Activated CD4-positive, alpha-beta T cell treated with anti-CD3 and anti-CD28 coated beads, Interleukin-2, amount 50 U/mL, for 4 hours (primary cell): ENCODE results near the gene AGBL1.
"Not testable (repeated sequence)": the region's sequence is repeated elsewhere in the genome, so short reads cannot be mapped to it uniquely, and the experiment has no call there.

ENCODE experiments used
- DNase-seq, 2 experiments: peaks; one replicate each; pipeline ENCODE4 v3.0.0-alpha.2; 2020

Gene AGBL1

DNA sequence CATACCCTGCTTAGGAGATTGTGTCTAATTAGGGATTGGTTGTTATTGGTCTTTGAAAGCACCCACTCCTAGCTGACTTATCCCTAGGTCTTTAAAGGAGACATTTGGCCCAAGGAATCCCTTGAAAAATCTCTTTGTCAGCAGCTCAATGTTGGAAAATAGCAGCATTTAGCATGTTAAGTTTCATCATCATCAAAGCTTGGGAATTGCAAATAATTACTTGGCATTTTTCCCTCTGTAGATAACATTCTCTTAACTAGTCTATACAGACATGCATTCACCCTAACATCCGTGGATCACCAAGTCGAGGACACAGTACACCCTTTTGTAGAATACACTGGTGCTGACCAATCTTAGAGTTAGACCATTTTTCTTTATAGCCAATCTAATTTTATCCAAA is 332.2 kb downstream of the AGBL1 start:
- no peak for DNase-seq

DNA sequence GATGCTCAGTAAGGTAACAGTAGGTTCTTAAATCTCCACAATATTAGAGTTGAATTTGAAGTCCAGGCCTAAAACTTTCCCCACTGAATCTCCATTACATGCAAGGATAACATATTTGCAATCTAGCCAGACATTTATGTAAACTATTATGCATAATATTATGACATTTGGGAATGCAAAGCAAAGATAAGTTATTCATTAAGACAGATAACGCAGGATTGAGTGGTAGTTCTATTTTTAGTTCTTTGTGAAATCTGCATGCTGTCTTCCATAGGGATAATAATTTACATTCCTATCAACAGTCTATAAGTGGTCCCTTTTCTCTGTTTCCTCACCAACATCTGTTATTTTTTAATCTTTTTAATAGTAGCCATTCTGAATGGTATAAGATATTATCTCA is 333.5 kb downstream of the AGBL1 start:
- DNase-seq, result no peak

DNA sequence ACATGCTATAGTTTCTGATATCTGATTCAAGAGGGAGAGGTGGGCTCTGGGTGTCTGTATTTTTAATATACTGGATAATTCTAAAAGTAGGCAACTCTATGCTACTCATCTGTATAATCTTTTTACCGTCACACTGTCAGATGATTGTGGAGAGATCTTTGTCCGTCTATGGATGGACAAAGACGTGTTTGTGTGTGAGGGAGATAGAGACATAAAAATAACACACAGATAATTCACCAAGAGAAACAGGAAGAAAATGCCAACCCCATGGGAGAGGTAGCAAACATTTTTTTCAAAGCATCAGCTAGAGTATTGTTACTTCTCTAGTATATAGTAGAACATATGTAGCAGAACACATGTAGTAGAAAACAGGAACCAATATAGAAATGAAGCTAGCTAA is 346.1 kb downstream of the AGBL1 start:
- DNase-seq, result no peak

DNA sequence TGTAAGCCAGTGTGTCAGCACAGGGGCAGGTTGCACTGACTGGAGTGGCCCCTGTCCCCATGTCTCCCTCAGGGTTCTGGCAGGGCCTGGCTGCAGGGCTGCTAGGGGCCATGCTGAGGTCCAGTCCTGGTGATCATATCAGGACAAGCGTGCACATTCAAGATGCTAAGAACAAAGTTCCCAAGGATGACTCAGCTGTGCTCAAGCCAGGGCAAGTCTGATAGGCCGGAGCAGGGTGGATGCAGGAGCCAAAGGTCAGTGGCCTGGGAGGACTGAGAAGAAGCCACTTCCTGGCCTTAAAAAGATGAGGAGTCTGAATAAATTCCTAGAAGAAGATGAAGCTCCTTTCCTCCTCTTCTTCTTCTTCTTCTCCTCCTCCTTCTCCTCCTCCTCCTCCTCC is 353.2 kb downstream of the AGBL1 start:
- DNase-seq, result no peak

DNA sequence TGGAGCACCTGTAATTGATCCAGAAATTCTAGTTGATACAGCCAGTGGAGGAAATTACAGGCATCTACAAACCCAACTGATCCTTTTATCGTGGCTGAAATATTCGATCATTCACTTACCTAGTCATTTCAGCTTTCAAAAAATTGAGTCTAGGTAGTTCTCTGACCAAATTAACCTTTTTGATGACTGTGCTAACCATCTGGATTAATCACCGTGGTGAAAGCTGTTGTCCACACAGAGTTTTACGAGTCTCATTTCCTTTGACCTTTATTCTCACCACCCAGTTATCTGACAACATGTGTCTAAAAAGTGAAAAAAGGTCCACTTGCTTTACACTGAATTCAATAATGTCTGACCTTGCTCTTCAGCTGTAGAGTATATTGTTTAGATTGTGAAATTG is 354.3 kb downstream of the AGBL1 start:
- no peak for DNase-seq

DNA sequence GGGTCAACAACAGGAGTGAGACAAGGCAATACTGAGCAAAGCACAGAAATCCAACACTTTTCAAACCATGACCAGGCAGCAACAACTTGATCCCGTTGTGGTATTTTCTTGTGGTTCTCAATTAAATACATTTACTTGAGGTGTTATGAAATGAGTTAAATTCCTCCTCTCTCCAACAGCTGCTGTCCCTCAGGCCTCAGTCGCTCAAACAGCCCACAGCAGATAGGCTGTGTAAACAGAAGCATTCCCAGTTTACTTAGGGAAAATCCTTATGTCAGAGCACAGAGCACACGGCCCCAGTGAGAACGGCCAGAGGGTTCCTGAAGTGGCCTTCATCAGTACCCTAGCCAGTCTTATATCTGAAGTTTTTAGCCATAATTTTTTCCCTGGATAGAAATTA is 359.9 kb downstream of the AGBL1 start:
- DNase-seq, result no peak

DNA sequence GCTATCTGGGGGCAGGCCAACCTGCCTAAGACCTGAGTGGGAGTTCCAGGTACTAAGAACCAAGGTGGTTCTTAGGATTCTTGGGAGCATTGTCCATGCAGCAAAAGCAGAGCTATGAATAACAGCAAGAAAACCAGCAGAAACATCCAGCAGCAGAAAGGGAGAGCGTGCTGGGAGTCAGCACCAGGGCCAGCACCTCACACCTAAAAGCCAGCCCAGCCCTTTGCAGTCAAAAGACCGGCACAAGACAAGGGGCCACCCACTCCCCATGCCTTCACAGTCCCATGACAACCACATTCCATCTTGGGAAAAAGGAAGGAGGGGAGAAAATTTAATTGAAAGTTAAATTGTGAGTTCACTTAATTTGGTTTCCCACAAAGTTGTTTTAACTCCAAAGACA is 364.9 kb downstream of the AGBL1 start:
- no peak for DNase-seq

DNA sequence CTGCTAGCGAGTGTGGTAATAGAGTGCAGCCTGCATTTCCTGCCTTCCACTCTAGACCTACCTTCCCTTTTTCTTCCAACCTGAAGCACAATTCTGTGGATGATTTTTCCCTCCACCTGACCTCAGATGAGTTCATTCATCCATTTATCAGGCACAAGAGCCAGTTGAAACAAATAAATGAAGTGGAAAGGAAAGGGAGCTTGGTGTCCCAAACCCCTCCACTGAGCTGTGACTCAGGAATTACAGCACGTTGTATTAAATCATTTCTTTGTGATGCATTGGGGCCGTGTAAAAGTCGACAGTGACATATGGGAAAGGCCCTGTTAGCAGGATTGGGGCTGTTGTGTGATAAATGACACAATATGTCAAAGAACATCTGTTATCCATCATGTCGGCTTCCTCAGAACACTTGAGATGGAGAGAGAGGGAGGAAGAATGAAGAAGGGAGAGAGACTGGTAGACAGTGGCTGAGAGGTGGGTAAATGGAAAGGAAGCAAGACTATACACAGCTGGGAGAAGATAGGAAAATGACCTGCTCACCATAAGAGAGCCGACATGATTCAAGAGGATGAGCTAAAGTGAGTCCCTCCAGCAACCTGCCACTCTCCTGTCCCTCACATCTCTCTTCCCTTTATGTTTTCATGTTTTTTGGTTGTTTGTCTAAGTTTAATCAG is 366.0 kb downstream of the AGBL1 start:
- no peak for DNase-seq

DNA sequence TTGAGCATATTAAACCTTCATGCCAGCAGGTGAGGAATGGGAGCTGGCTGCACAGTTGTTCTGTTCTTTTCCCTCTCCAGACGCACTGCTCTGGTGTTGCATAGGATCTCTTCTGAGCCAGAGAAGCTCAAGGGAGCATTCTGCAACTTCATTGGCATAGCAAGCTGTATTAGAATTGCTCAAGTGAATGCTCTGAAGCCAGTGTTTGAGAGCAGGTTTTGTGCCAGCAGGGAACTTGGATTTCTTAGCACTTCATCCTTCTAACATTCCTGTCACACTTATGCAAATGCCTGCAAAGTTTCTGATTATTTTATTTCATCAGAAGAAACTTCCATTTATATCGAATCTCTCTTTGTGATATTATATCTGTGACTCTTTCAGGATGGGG is 366.6 kb downstream of the AGBL1 start:
- DNase-seq, result no peak

DNA sequence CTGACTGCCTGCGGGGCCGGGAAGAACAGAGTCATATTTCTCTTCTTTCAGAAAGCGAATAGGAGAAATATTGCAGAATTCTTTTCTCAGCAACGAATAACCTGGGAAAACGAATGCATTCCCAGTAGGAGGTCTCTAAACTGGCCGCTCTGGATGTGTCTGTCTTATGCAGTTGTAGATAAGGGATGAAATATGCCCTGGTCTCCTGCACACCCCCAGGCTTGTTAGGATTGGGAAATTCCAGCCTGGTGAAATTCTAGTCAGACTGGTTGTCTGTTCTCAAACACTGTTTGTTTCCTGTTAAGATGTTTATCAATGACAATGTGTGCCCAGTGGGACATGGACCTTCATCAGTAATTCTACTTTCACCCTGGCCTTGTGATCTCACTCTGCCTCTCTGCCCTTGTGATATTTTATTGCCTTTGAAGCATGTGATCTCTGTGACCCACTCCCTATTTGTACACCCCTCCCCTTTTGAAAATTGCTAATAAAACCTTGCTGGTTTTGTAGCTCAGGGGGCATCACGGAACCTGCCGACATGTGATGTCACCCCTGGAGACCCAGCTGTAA is 385.9 kb downstream of the AGBL1 start:
- not testable (repeated sequence) for DNase-seq

DNA sequence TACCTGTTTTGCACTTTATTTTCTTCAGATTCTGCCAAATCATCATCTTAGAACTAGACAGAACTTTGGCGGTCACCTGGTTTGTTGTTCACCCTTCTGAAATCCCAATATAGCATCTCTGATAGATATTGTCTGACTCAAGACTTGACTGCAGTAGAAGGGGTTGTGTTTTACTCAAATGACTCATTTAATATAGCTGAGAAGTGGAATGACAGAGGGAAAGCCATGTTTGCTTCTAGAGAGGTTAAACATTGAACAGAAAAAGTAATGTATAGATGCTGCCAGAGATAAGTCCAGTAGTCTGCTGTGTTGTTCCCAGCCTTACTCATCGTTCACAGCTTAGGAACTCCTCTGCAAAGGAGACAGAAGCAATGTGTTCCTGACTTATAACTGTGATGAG is 402.0 kb downstream of the AGBL1 start:
- DNase-seq, result no peak

DNA sequence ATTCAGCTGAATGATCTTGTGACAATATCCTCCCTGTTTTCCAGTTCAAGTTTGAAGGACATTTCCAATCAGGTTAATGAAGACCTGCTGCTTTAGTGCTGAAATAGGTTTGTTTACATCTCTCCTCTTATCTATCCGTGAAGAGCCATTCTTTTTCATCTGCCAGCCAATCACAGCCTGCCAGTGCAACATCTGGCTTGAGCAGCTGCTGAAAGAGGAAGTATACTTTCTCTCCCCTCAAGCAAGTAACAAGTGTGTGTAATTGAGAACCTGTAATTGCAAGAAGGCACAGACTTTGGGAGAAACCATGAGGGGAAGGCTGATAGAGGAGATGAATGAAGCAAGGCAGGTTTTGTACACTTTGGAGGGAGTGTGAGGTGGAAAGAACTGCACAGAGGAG is 404.3 kb downstream of the AGBL1 start:
- DNase-seq, result no peak

DNA sequence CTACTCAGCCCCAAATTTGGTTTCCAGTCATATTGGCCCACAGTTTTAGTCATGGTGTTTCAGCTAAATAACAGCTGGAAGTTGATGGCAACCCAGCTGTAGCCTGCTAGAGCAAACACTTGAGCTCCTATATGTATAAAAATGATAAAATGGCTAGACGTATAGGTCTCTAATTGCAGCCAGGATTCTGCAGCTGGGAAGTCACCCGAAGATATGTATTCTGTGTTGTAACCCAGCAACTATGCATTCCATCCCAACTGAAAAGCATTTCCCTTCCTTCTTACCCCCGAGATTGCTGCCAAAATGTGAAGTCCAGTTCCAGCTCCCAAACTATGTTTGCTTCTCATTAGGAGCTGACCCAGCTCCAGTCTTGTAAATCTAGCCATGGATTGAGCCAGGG is 408.4 kb downstream of the AGBL1 start:
- no peak for DNase-seq

DNA sequence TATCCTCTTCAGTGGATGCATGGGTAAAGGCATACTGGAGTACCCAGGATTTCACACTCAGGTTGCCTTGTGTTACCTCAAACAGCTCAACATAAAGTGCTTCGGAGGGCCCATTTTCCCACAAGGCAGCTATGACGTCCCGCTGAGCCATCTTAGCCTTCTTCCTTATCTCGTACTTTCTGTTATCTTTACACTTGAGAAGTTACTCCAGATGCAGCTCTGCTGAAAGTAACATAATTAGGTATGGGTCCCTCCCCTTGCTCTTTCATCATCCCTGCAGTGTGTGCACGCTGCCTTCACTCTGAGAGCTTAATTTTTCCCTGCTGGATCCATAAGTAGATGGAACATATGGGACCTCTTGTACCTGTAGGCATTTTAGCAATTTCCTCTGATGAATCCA is 410.3 kb downstream of the AGBL1 start:
- DNase-seq, result no peak

DNA sequence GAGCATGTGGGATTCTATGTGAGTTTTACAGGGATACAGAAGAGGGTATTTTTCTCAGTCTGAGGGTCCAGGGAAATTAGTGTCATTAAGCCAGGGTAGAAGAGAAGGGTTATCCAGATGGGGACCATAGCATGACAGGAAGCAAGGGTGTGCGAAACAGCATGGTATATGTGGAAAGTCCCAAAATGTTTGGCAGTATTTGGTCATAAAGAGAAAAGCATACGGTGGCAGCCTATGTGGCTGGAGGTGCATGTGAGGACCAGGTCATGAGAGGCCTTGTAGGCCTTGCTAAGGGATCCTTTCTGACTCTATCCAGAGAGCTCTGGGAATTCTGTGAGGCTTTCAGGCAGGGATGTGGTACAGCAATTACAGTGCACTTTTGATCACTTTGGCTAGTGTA is 411.4 kb downstream of the AGBL1 start:
- no peak for DNase-seq

DNA sequence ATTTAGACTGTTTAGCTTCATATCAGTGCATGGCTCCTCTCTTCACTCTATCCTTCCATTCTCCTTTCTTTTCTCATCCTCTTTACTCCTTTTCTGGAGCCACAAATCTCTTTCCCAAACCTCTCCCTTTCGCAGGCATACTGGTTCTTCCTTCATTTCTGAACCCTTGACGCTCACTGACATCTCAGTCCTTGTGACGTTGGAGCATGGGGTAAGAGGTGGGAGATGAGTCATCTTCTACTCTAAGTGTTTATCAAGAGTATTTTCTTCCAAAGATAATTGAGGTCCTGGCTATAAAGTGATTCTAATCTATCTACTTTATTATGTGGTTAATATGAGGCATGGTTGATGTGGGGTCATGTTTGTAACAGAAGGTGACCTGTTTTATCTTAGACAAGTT is 414.2 kb downstream of the AGBL1 start:
- DNase-seq, result no peak

DNA sequence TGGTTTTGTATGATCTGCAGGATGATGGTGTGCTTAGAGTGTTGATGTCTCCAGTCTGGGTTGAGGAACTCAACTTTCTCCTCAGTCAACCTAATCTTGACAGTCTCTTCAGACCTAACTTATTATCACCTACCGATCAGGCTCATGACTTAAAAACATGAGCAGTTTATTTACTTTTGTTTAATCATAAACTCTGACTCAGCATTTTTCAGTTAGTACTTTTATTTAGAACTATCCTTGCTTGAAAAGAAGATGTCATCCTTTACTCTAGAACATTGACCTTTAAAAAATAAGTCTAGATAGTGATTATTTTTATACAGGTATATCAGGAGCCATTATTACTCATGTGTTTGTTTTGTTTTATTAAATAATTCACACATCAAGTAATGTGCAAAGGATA is 414.8 kb downstream of the AGBL1 start:
- DNase-seq, result no peak

DNA sequence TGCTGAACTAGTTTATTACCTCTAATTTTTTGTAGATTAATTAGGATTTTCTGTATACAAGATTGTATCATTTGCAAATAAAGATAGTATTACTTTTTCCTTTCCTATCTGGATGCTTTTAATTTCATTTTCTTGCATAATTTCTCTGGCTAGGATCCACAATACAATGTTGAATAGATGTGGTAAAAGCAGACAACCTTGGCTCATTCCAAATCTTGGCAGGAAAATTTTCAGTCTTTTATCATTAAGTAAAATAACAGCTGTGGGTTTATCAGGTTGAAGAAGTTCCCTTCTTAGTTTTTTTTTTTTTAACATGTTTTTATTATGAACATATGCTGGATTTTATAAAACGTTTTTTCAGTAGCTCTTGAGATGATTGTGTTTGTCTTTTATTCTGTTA is 422.6 kb downstream of the AGBL1 start:
- DNase-seq, result no peak

DNA sequence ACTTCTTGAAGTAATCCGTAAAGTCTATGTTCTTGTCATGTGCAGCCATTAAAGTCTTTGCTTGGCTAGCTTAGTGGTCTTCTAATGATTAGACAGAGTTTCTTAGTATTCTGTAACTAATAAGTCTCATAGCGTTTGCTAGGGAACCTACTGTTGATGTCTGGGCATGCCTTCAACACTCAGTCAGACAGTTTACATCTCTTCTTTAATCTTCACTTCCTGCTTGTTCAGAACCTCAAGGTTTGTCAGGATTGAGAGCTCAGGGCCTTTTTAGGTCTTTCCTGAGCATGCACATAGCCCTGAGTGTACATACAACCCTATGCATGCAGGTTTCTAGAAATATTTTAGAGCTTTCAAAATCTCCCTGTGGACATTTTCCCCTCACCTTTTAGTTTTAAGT is 426.3 kb downstream of the AGBL1 start:
- DNase-seq, result no peak

DNA sequence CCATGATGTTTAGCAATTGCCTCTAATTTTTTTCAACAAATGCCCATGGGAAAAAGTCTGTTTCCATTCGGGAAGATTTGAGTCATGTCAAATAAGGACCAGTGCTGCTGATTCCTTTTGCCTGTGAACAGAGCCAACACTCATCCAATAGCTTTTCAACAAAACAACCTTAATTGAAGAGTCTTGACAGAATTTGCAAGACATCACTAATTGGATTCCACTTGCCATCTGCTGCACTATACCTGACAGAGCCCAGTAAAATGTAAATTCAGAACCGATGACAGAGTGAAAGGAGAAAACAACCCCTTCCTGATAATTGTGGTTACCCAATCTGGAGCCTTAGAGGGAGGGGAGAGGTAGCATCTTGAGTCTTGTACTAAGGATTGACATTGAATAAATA is 426.7 kb downstream of the AGBL1 start:
- DNase-seq, result no peak

DNA sequence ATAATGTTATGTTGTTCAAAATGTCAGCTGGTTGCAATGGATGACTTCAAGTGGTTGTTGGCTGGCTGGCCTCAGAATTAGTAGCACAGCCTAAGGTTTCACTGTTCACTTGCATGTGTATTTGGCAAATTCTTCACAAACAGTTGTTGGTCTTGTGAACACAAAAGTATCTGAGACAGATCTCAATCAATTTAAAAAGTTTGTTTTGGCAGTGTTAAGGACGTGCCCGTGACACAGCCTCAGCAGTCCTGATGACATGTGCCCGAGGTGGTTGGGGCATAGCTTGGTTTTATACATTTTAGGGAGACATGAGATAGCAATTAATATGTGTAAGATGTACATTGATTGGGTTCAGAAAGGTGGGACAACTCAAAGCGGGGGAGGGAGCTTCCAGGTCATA is 436.0 kb downstream of the AGBL1 start:
- no peak for DNase-seq

DNA sequence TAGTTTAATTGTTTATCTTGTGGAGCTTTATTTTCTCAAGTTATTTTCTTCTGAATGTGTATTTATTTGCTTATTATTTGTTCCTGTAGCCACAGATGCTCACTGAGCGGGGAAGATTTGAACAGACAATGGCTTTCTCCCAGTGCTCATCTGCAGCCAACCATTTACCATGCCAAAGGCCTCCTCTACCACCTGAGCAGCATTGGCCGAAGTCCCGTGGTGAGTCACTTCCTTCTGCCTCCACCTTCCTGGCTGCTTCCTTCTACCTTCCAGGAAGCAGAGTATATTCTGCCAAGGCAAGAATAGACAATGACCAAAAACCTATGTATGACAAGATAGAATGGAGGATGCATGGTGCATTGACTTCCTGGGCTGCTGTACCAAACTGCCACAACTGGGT is 443.1 kb downstream of the AGBL1 start:
- no peak for DNase-seq

DNA sequence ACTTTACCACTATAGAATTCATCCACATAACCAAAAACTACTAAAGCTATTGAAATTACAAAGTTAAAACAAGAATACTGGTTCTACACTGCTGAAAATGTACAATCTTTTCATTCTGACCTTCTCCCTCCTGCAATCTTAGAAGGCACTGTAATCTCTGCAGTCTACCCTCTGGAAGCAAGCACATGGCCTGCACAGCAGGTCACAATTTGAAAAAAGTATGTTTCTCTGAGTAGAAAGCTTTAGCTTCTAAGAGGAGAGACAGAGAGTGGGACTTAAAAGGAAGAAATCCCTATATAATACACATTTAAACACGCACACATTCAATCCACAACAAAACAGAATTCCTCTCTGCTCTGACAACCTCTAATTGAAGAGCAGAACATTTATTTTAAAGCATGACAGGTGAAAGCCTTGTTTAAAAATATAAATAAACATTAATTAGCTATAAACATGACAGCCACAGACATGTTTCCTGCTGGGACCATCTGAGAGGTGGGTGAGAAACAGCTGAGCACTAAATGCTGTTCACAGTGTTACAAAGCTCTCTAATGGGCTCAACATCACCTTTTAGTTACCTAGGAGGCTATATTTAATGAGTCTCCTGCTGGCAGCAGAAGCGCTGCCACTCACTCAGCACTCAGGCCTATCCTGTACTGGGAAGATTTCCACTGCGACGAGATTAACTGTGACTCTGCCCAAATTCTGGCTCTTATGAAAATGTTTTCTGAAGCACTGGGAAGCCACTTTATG is 447.4 kb downstream of the AGBL1 start:
- no peak for DNase-seq

DNA sequence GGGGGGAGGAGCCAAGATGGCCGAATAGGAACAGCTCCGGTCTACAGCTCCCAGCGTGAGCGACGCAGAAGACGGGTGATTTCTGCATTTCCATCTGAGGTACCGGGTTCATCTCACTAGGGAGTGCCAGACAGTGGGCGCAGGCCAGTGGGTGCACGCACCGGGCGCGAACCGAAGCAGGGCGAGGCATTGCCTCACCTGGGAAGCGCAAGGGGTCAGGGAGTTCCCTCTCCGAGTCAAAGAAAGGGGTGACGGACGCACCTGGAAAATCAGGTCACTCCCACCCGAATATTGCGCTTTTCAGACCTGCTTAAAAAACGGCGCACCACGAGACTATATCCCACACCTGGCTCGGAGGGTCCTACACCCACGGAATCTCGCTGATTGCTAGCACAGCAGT is 448.4 kb downstream of the AGBL1 start:
- not testable (repeated sequence) for DNase-seq

DNA sequence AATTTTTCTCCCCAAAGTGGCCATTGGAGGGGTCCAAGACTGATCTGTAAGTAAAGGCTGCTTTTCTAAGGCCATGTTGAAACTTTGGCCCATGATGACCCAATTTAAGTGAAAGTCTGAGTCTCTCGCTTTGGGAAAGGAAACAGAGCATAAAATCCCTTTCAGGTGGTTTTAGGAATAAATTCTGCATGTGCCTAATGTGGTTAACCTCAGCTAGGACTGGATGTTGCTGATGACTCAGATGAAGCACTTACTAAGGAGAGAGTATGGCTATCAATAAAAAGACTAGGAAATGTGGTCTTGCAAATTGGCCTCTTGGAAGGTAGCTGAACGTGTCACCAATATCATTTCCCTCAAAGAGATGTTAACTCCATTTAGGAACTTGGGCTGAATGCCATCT is 458.5 kb downstream of the AGBL1 start:
- DNase-seq, result no peak
